PFSK-1 (cell line): Measurements from ENCODE around the gene EWSR1.

Experiments
- FOXP2 ChIP-seq: optimal IDR thresholded peaks from 2 replicates; pipeline ENCODE3; 2011; ENCODE audit warnings: borderline replicate concordance, control low read depth, inconsistent platforms; ENCODE audit not compliant: insufficient read depth; ENCODE audit errors: extremely low read length, extremely low read depth
- POLR2AphosphoS5 ChIP-seq: IDR thresholded peaks from 2 replicates; pipeline ENCODE4 v1.6.1; 2012; ENCODE audit warnings: low read depth, mild to moderate bottlenecking, control low read depth, low read length, moderate library complexity
- REST ChIP-seq, 2 experiments: IDR thresholded peaks; 2 replicates each; pipeline versions ENCODE4 v1.6.1 to v1.8.0; 2011 to 2012; ENCODE audit warnings: low read depth in 2 of 2, low read length in 2 of 2, control low read depth in 1 of 2, inconsistent platforms in 1 of 2, mild to moderate bottlenecking in 1 of 2, moderate library complexity in 1 of 2; ENCODE audit not compliant: insufficient read depth in 1 of 2
- SIN3A ChIP-seq: IDR thresholded peaks from 2 replicates; pipeline ENCODE4 v1.6.1; 2012; ENCODE audit warnings: mild to moderate bottlenecking, low read length, moderate library complexity, borderline replicate concordance; ENCODE audit not compliant: insufficient read depth
- TAF1 ChIP-seq: IDR thresholded peaks from 2 replicates; pipeline ENCODE4 v1.6.1; 2012; ENCODE audit warnings: low read length, control low read depth, borderline replicate concordance; ENCODE audit not compliant: insufficient read depth

Gene EWSR1

GRCh38 chr22:29325785-29326315 lies 57.8 kb downstream of the EWSR1 start:
- TF ChIP-seq FOXP2 (no peak), POLR2AphosphoS5 (no peak), REST (IDR thresholded peaks at IDR 0.05; ENCODE audit: insufficient read depth in 1 of 2, low read depth in 2 of 2, low read length in 2 of 2) (no peak), TAF1 (no peak), SIN3A (no peak)

- no peak for TF ChIP-seq SIN3A
- no peak for TF ChIP-seq REST (IDR thresholded peaks at IDR 0.05; ENCODE audit: insufficient read depth in 1 of 2, low read depth in 2 of 2, low read length in 2 of 2)
- no peak for TF ChIP-seq TAF1
- no peak for TF ChIP-seq FOXP2
- no peak for TF ChIP-seq POLR2AphosphoS5
Measured at GRCh38 chr22:29326481-29326880, 58.4 kb downstream of the EWSR1 start.

- TF ChIP-seq POLR2AphosphoS5 (no peak), SIN3A (no peak), FOXP2 (no peak), REST (IDR thresholded peaks at IDR 0.05; ENCODE audit: insufficient read depth in 1 of 2, low read depth in 2 of 2, low read length in 2 of 2) (no peak), TAF1 (no peak)
Measured at GRCh38 chr22:29327089-29327764, 59.2 kb downstream of the EWSR1 start.

- TF ChIP-seq REST (IDR thresholded peaks at IDR 0.05; ENCODE audit: insufficient read depth in 1 of 2, low read depth in 2 of 2, low read length in 2 of 2) (no peak), FOXP2 (no peak), POLR2AphosphoS5 (no peak), TAF1 (no peak), SIN3A (no peak)
Measured at GRCh38 chr22:29328055-29328454, 60.0 kb downstream of the EWSR1 start.
